ENCODE results near the gene PSMA5.
"Not testable (repeated sequence)": the region's sequence is repeated elsewhere in the genome, so short reads cannot be mapped to it uniquely, and the experiment has no call there.

Gene PSMA5

DNA sequence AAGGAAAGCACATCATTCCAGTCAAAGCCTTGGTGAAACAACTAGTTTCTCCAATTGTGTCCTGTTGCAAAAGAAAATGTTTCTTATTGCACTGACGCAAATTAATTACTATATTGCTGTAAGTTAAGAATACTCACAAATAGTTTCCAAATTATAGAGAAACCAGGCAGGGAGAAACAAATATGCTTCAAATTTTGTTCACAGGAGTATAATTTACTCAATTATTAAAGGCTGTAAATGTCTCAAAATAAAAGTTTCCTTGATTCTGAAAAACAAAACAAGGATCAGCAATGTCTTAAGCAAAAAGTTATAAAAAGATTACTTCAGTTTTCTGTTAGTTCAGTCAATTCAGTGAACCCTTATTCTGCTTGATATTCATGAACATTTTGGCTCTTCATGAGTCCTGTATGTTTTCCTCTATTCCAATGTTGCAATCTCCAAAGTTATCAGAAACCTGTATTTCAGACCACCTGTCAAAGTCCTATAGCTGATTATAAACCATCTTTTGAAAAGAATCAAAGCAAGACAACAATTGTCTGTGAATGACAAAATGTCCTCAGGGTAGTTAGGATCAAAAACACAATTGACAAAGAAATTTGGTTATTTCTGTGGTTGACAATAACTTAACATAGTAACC, 28.4 kb upstream of the PSMA5 start:
- Histone ChIP-seq H3K27ac (ENCODE audit: insufficient read depth in 1 of 2, low read depth in 1 of 2, low read length in 2 of 2, poor library complexity in 1 of 2, severe bottlenecking in 2 of 2) (no peak overlapping the region), H3K4me3 (ENCODE audit: control insufficient read depth in 1 of 7, extremely low read depth in 1 of 7, insufficient read depth in 4 of 7, low read depth in 2 of 7, low read length in 6 of 7) (no peak overlapping the region), H3K4me1 (ENCODE audit: control extremely low read depth in 1 of 4, control insufficient read depth in 4 of 4, insufficient read depth in 4 of 4, low read length in 3 of 4) (no peaks in the 10 kb centered on the region), H3K9me3 (ENCODE audit: control extremely low read depth in 1 of 5, control insufficient read depth in 4 of 5, insufficient read depth in 2 of 5, low read depth in 1 of 5, low read length in 4 of 5) (peaks cover 0 to 29% (median 10%) of the 10 kb centered on the region in 5 experiments), H3K36me3 (ENCODE audit: control insufficient read depth in 4 of 4, insufficient read depth in 4 of 4, low read length in 3 of 4) (no peaks in the 10 kb centered on the region), H3K27me3 (replicated peaks in 2 of 5; ENCODE audit: control insufficient read depth in 4 of 5, insufficient read depth in 5 of 5, low read length in 4 of 5) (peaks cover 0 to 7% (median 3%) of the 10 kb centered on the region in 5 experiments)
- ChIA-PET CTCF (no interaction called here), POLR2A (no interaction called here)
- no CpG with 5 or more reads among the region's 1 CpG for whole genome bisulfite sequencing (ENCODE audit: insufficient coverage)
- DNase-seq, result peak in 2 of 3 donors; percentile 33 to 38

DNA sequence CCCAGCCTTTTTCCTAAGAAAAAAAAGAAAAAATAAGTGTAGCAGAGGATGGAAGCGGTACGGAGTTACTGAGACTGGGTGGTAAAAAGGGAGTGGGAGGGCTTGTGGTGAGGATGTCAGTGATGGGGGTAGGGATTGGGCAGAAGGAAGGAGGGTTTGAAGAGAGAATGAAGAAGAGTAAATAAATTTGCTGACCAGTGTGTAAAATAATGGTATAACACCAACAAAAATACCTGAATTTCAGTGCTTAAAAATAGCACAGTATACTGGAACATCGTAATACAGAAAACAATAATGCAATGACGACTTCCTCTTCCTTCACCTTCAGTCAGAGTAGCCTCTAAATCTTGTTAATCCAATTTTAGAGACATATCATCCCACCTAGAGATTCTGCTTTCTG, 21.3 kb upstream of the PSMA5 start:
- no peak overlapping the region for H3K4me3 ChIP-seq (ENCODE audit: control insufficient read depth in 1 of 7, extremely low read depth in 1 of 7, insufficient read depth in 4 of 7, low read depth in 2 of 7, low read length in 6 of 7)
- H3K4me1 ChIP-seq (ENCODE audit: control extremely low read depth in 1 of 4, control insufficient read depth in 4 of 4, insufficient read depth in 4 of 4, low read length in 3 of 4), result no peaks in the 10 kb centered on the region
- 61% methylated on average over 4 of the region's 4 CpGs for WGBS (ENCODE audit: insufficient coverage)
- ChIA-PET CTCF (no interaction called here), POLR2A (interaction anchor here (0.6 kb wide), 1 partner anchor 22 kb away, joined by 3 read pairs; no protein-coding TSS in a partner anchor)
- DNase-seq, result no peak
- H3K27ac ChIP-seq (ENCODE audit: insufficient read depth in 1 of 2, low read depth in 1 of 2, low read length in 2 of 2, poor library complexity in 1 of 2, severe bottlenecking in 2 of 2), result no peak overlapping the region
- H3K9me3 ChIP-seq (ENCODE audit: control extremely low read depth in 1 of 5, control insufficient read depth in 4 of 5, insufficient read depth in 2 of 5, low read depth in 1 of 5, low read length in 4 of 5), result peaks cover 1 to 14% (median 2%) of the 10 kb centered on the region in 5 experiments
- peaks cover 2 to 19% (median 12%) of the 10 kb centered on the region in 5 experiments for H3K27me3 ChIP-seq (replicated peaks in 2 of 5; ENCODE audit: control insufficient read depth in 4 of 5, insufficient read depth in 5 of 5, low read length in 4 of 5)
- H3K36me3 ChIP-seq (ENCODE audit: control insufficient read depth in 4 of 4, insufficient read depth in 4 of 4, low read length in 3 of 4), result no peaks in the 10 kb centered on the region

DNA sequence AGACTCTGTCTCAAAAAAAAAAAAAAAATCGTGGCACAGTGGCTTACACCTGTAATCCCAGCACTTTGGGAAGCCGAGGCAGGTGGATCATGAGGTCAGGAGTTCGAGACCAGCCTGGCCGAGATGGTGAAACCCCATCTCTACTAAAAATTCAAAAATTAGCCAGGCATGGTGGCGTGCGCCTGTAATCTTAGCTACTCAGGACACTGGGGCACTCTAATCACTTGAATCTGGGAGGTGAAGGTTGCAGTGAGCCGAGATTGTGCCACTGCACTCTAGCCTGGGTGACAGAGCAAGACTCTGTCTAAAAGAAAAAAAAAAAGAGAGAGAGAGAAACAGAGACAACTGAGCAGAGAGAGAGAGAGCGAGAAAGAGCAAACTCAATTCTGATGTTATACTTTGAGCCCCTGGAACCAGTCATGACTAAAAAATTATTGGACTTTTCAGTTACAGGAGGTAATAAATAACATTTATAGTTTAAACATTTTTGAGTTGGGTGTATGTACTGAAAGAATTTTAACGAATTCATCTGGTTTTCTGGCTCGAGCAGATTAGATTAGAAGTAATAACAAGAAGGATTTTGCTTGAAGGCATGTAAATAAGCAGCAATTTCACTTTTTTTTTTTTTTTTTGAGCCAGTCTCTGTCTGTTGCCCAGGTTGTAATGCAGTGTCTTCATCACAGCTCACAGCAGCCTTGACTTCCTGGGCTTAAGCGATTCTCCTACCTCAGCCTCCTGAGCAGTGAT, 19.9 kb upstream of the PSMA5 start:
- WGBS (ENCODE audit: insufficient coverage), result 77% methylated on average over 6 of the region's 11 CpGs
- H3K4me1 ChIP-seq (ENCODE audit: control extremely low read depth in 1 of 4, control insufficient read depth in 4 of 4, insufficient read depth in 4 of 4, low read length in 3 of 4); H3K36me3 ChIP-seq (ENCODE audit: control insufficient read depth in 4 of 4, insufficient read depth in 4 of 4, low read length in 3 of 4); POLR2A ChIA-PET; DNase-seq; CTCF ChIA-PET; H3K27ac ChIP-seq (ENCODE audit: insufficient read depth in 1 of 2, low read depth in 1 of 2, low read length in 2 of 2, poor library complexity in 1 of 2, severe bottlenecking in 2 of 2); H3K4me3 ChIP-seq (ENCODE audit: control insufficient read depth in 1 of 7, extremely low read depth in 1 of 7, insufficient read depth in 4 of 7, low read depth in 2 of 7, low read length in 6 of 7): not testable (repeated sequence)
- Histone ChIP-seq H3K27me3 (replicated peaks in 2 of 5; ENCODE audit: control insufficient read depth in 4 of 5, insufficient read depth in 5 of 5, low read length in 4 of 5) (peaks cover 2 to 19% (median 12%) of the 10 kb centered on the region in 5 experiments), H3K9me3 (ENCODE audit: control extremely low read depth in 1 of 5, control insufficient read depth in 4 of 5, insufficient read depth in 2 of 5, low read depth in 1 of 5, low read length in 4 of 5) (peaks cover 0 to 12% (median 2%) of the 10 kb centered on the region in 5 experiments)

DNA sequence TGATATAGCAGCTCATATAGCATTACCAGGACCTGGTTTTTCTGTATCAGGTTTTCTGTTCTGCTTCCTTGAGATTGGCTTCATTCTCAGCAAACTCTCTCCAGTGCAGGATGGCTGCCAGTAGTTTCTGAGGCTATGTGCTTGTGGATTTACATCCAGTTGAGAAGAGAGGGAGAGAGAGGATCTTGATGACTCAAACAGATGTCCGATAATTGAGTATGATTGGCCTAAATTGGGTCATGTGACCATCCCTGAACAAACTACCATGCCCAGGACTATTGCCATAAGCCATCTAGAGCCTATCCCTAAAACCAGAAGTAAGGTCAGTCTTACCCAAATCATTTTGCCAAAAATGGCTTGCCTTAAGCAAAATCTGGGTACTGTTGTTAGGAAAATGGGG, 18.1 kb upstream of the PSMA5 start:
- DNase-seq, result no peak
- H3K27ac ChIP-seq (ENCODE audit: insufficient read depth in 1 of 2, low read depth in 1 of 2, low read length in 2 of 2, poor library complexity in 1 of 2, severe bottlenecking in 2 of 2), result no peak overlapping the region
- ChIA-PET POLR2A (interaction anchor here (0.6 kb wide), 1 partner anchor 370 kb away, joined by 3 read pairs; no protein-coding TSS in a partner anchor), CTCF (no interaction called here)
- no CpG with 5 or more reads among the region's 1 CpG for WGBS (ENCODE audit: insufficient coverage)
- peaks cover 0 to 10% (median 2%) of the 10 kb centered on the region in 5 experiments for H3K9me3 ChIP-seq (ENCODE audit: control extremely low read depth in 1 of 5, control insufficient read depth in 4 of 5, insufficient read depth in 2 of 5, low read depth in 1 of 5, low read length in 4 of 5)
- H3K27me3 ChIP-seq (replicated peaks in 2 of 5; ENCODE audit: control insufficient read depth in 4 of 5, insufficient read depth in 5 of 5, low read length in 4 of 5), result peaks cover 2 to 23% (median 11%) of the 10 kb centered on the region in 5 experiments
- H3K36me3 ChIP-seq (ENCODE audit: control insufficient read depth in 4 of 4, insufficient read depth in 4 of 4, low read length in 3 of 4), result no peaks in the 10 kb centered on the region
- H3K4me3 ChIP-seq (ENCODE audit: control insufficient read depth in 1 of 7, extremely low read depth in 1 of 7, insufficient read depth in 4 of 7, low read depth in 2 of 7, low read length in 6 of 7), result no peak overlapping the region
- H3K4me1 ChIP-seq (ENCODE audit: control extremely low read depth in 1 of 4, control insufficient read depth in 4 of 4, insufficient read depth in 4 of 4, low read length in 3 of 4), result no peaks in the 10 kb centered on the region

DNA sequence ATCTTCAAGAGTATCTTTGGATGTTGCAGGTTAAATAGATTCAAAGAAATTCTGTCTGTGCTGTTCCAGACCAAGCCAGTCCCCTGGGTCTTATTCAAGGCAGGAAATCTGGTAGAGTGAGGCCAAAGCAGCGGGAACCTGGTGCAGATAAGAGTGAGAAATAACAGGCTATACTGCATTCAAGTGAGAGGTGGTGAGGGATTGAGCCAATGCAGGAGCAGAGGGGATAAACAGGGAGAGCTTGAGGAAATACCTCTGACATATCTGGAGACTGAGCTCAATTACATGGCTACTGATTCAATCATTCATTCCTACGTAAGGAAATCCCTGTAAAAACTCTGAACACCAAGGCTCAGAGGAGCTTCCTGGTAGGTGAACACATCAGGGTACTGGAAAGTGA, 17.2 kb upstream of the PSMA5 start:
- CTCF ChIA-PET, result interaction anchor here (0.6 kb wide), 1 partner anchor 55 kb away, joined by 3 read pairs; no protein-coding TSS in a partner anchor

DNA sequence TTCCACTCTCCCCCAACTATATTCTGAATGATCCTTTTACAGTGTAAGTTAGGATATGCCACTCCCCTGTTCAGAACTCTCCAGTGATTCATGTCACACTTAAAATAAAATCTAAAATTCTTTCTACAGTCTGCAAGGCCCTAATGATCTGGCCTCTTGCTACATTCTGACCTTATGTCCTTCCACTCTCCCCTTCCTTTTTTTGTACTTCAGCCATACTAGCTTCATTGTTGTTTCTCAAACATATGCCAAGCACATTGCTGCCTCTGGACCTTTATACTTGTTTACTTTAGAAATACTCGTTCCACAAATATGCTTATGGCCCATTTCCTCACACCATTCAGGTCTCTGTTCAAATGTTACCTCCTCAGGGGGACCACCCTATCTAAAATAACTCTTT, 14.8 kb upstream of the PSMA5 start:
- Histone ChIP-seq H3K4me3 (ENCODE audit: control insufficient read depth in 1 of 7, extremely low read depth in 1 of 7, insufficient read depth in 4 of 7, low read depth in 2 of 7, low read length in 6 of 7) (no peak overlapping the region), H3K27ac (ENCODE audit: insufficient read depth in 1 of 2, low read depth in 1 of 2, low read length in 2 of 2, poor library complexity in 1 of 2, severe bottlenecking in 2 of 2) (no peak overlapping the region), H3K4me1 (ENCODE audit: control extremely low read depth in 1 of 4, control insufficient read depth in 4 of 4, insufficient read depth in 4 of 4, low read length in 3 of 4) (no peaks in the 10 kb centered on the region), H3K9me3 (ENCODE audit: control extremely low read depth in 1 of 5, control insufficient read depth in 4 of 5, insufficient read depth in 2 of 5, low read depth in 1 of 5, low read length in 4 of 5) (peaks cover 0 to 10% (median 2%) of the 10 kb centered on the region in 5 experiments), H3K36me3 (ENCODE audit: control insufficient read depth in 4 of 4, insufficient read depth in 4 of 4, low read length in 3 of 4) (no peaks in the 10 kb centered on the region), H3K27me3 (replicated peaks in 2 of 5; ENCODE audit: control insufficient read depth in 4 of 5, insufficient read depth in 5 of 5, low read length in 4 of 5) (peaks cover 2 to 21% (median 8%) of the 10 kb centered on the region in 5 experiments)
- no peak for DNase-seq
- ChIA-PET CTCF (no interaction called here), POLR2A (no interaction called here)
- WGBS (ENCODE audit: insufficient coverage), result 67% methylated on average over 1 of the region's 1 CpG

More for the DNA sequence above, 17.2 kb upstream of the PSMA5 start:
- POLR2A ChIA-PET, result interaction anchor here (0.6 kb wide), 1 partner anchor 369 kb away, joined by 3 read pairs; no protein-coding TSS in a partner anchor
- no peak overlapping the region for H3K27ac ChIP-seq (ENCODE audit: insufficient read depth in 1 of 2, low read depth in 1 of 2, low read length in 2 of 2, poor library complexity in 1 of 2, severe bottlenecking in 2 of 2)
- peaks cover 2 to 23% (median 8%) of the 10 kb centered on the region in 5 experiments for H3K27me3 ChIP-seq (replicated peaks in 2 of 5; ENCODE audit: control insufficient read depth in 4 of 5, insufficient read depth in 5 of 5, low read length in 4 of 5)
- 89% methylated on average over 2 of the region's 2 CpGs for WGBS (ENCODE audit: insufficient coverage)
- DNase-seq, result no peak
- no peaks in the 10 kb centered on the region for H3K4me1 ChIP-seq (ENCODE audit: control extremely low read depth in 1 of 4, control insufficient read depth in 4 of 4, insufficient read depth in 4 of 4, low read length in 3 of 4)
- H3K4me3 ChIP-seq (ENCODE audit: control insufficient read depth in 1 of 7, extremely low read depth in 1 of 7, insufficient read depth in 4 of 7, low read depth in 2 of 7, low read length in 6 of 7), result no peak overlapping the region
- H3K9me3 ChIP-seq (ENCODE audit: control extremely low read depth in 1 of 5, control insufficient read depth in 4 of 5, insufficient read depth in 2 of 5, low read depth in 1 of 5, low read length in 4 of 5), result peaks cover 0 to 10% (median 2%) of the 10 kb centered on the region in 5 experiments
- no peaks in the 10 kb centered on the region for H3K36me3 ChIP-seq (ENCODE audit: control insufficient read depth in 4 of 4, insufficient read depth in 4 of 4, low read length in 3 of 4)

DNA sequence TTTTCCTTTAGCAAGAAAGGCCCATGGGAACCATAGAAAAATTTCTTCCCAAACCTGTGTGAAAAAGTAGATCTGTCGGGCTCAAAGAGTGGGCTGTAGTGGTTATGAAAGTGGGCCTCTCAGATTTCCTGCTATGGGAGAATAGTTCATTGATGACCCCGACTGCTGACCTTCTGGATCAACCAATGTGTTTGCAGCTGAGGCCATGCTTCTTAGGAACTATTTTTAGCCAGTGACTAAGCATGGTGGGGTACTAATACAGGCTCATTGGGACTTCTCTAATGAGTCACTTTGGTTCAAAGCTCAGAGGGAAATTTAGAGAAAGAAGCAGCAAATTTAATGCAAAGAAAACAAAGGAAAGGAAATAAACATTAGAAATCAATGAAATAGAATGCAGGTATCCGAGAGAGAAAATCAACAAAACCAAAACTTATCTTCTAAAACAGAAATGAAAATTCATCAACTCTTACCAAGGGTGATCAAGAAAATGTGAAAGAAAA, 12.6 kb upstream of the PSMA5 start:
- H3K27me3 ChIP-seq (replicated peaks in 2 of 5; ENCODE audit: control insufficient read depth in 4 of 5, insufficient read depth in 5 of 5, low read length in 4 of 5), result peaks cover 0 to 15% (median 4%) of the 10 kb centered on the region in 5 experiments
- peaks cover 0 to 7% (median 3%) of the 10 kb centered on the region in 5 experiments for H3K9me3 ChIP-seq (ENCODE audit: control extremely low read depth in 1 of 5, control insufficient read depth in 4 of 5, insufficient read depth in 2 of 5, low read depth in 1 of 5, low read length in 4 of 5)
- POLR2A ChIA-PET, result no interaction called here
- peak in 1 of 3 donors; percentile 8 for DNase-seq
- CTCF ChIA-PET, result no interaction called here
- 83% methylated on average over 1 of the region's 3 CpGs for WGBS (ENCODE audit: insufficient coverage)
- no peaks in the 10 kb centered on the region for H3K4me1 ChIP-seq (ENCODE audit: control extremely low read depth in 1 of 4, control insufficient read depth in 4 of 4, insufficient read depth in 4 of 4, low read length in 3 of 4)
- H3K27ac ChIP-seq (ENCODE audit: insufficient read depth in 1 of 2, low read depth in 1 of 2, low read length in 2 of 2, poor library complexity in 1 of 2, severe bottlenecking in 2 of 2), result no peak overlapping the region
- no peaks in the 10 kb centered on the region for H3K36me3 ChIP-seq (ENCODE audit: control insufficient read depth in 4 of 4, insufficient read depth in 4 of 4, low read length in 3 of 4)
- no peak overlapping the region for H3K4me3 ChIP-seq (ENCODE audit: control insufficient read depth in 1 of 7, extremely low read depth in 1 of 7, insufficient read depth in 4 of 7, low read depth in 2 of 7, low read length in 6 of 7)

Measured in common myeloid progenitor, CD34-positive (primary cell).